Measurements from ENCODE around the gene KIRREL3. TPM values are rescaled to one million over a fixed set of nuclear protein-coding genes. Genes with fewer than 3 reads are reported as not detected.

Gene KIRREL3
- total and polyA plus RNA-seq, 2 of the 8 experiments (the other 6 are each of a cell fraction or from before 2014, with no cell fraction given), result 0.29 to 0.32 TPM

DNA sequence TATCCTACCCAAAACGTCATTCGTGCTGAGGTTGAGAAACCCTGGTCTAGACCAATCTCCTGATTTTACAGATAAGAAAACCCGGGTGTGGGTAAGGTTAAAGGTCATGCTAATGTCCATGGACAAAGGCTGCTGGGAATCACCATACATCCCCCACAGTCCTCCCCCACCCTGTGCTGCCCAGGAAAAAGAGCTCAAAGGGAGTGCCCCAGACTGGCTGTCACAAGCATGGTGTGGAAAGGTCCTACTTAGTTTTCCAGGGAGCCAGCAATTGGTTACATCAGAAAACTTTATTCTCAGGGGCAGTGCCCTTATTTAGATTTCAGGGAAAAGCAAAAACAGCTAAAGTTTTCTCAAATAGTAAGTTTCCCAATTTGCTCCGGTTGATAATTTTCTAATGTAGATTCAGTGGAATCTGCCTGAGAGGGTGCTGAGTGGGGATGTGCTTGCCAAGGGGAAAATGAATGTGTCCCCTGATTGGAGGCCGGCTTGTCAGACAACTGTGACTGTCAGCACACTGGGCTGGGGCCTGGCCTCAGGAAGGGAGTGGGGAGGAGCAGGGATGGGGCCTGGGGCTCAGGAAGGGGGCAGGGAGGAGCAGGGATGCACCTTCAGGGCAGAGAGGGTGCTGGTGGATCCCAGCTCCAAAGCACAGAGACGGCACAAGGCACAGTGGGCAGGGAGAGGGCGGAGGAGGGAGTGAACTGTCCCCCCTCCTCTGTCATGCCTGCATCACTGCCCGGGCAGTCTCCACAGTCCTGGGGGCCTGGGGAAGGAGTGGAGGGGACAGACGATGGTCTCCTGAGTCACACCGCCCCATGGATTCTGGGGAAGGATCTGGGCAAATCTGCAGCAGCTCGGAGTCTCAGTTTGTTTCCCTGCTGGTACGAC, 263.6 kb downstream of the KIRREL3 start (continued):
- TF ChIP-seq SRF (IDR thresholded peaks at IDR 0.05; ENCODE audit: low read depth, low read length) (no peak), GABPA (IDR thresholded peaks at IDR 0.05; ENCODE audit: borderline replicate concordance, insufficient read depth, low read length) (no peak), CTBP2 (IDR thresholded peaks at IDR 0.05; ENCODE audit: borderline replicate concordance, insufficient read depth, insufficient read length, low read length) (no peak), SP2 (IDR thresholded peaks at IDR 0.05; ENCODE audit: low read length) (no peak), YY1 (IDR thresholded peaks at IDR 0.05; ENCODE audit: low read depth, low read length) (no peak)

Data from H1 (cell line).